GM10847 (cell line): ENCODE data around the gene PSPN.

Experiments
- POLR2A ChIP-seq: IDR thresholded peaks from 2 replicates; pipeline ENCODE4 v1.6.1; 2011; ENCODE audit not compliant: insufficient read length; ENCODE audit errors: extremely low read depth

Gene PSPN

GRCh38 chr19:6413721-6414643 is 38.2 kb upstream of the PSPN start:
- TF ChIP-seq POLR2A, result no peak

GRCh38 chr19:6413291-6413690 is 37.6 kb upstream of the PSPN start:
- no peak for TF ChIP-seq POLR2A

GRCh38 chr19:6412447-6413091 is 36.8 kb upstream of the PSPN start:
- no peak for TF ChIP-seq POLR2A

- peak; percentile 1 for TF ChIP-seq POLR2A
These were observed 36.3 kb upstream of the PSPN start for GRCh38 chr19:6412061-6412446.

GRCh38 chr19:6409346-6409745 is 33.6 kb upstream of the PSPN start:
- no peak for TF ChIP-seq POLR2A

GRCh38 chr19:6406401-6406800 is 30.7 kb upstream of the PSPN start:
- no peak for TF ChIP-seq POLR2A

- no peak for TF ChIP-seq POLR2A
These were observed 27.3 kb upstream of the PSPN start for GRCh38 chr19:6402837-6403608.

GRCh38 chr19:6402058-6402457 is 26.3 kb upstream of the PSPN start:
- TF ChIP-seq POLR2A, result no peak

- no peak for TF ChIP-seq POLR2A
These were observed 20.6 kb upstream of the PSPN start for GRCh38 chr19:6396305-6396704.

- TF ChIP-seq POLR2A, result no peak
These were observed 19.1 kb upstream of the PSPN start for GRCh38 chr19:6394831-6395230.

- TF ChIP-seq POLR2A, result no peak
These were observed 18.3 kb upstream of the PSPN start for GRCh38 chr19:6393983-6394412.

GRCh38 chr19:6393074-6393982 is 17.6 kb upstream of the PSPN start, which contains the start of gene GTF2F1:
Gene GTF2F1, minus strand, starts transcription at chr19:6393164. Its CDS starts 169 bp downstream, at chr19:6392995.
- peak; percentile 15 for TF ChIP-seq POLR2A

GRCh38 chr19:6392221-6393073 is 16.7 kb upstream of the PSPN start:
- no peak for TF ChIP-seq POLR2A

- no peak for TF ChIP-seq POLR2A
These were observed 11.6 kb upstream of the PSPN start for GRCh38 chr19:6387372-6387771.
